HG03097 (cell line): Measurements from ENCODE around the gene ITIH2.

Experiments used
- ATAC-seq: cut with Tn5 transposase; IDR thresholded peaks from one replicate; pipeline ENCODE4 v1.9.1; 2021; ENCODE audit not compliant: unreplicated experiment, low FRiP score

Gene ITIH2

DNA sequence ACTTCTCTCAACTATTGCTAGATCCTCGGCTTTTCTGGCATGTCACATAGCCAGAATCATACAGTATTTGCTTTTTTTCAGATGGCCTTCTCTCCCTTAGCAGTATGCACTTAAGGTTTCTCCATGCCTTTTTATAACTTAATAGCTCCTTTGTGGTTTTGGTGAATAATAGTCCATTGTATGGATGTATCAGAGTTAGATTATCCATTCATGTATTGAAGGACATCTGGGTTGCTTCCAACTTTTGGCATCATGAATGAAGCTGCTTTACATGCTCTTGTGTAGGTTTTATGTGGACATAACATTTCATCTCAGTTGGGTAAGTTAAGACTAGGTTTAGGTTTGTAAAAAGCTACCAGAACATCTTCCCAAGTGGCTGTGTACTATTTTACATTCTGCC lies 89.4 kb downstream of the ITIH2 start:
- ATAC-seq: no peak

DNA sequence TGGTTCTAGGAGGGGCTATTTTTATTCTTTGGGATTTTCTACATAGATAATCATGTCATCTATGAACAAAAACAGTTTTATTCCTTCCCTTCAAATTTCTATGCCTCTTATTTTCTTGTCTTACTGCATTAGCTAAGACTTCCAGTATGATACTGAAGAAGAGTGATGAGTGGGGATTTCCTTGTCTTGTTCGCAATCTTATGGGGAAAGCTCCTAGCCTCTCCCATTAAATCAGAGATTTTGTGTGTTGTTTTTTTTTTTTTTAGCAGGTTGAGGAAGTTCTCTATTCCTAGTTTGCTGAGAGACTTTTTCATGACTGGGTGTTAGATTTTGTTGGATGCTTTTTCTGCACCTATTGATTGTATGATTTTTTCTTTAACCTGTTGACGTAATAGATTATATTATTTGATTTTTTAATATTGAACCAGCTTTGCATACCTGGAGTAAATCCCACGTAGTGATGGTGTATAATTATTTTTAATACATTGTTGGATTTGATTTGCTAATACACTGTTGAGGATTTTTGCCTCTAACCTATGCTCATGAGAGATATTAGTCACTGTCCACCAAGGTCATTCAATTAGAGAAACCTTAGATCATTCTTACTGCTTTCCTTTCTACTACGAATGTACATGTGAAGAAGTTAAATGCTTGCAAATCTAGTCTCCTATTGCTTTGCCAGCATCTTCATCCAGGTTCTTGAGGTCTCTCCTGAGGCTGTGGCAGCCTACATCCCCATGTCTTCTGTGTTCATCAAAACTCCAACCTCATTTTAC lies 91.3 kb downstream of the ITIH2 start:
- no peak for ATAC-seq

DNA sequence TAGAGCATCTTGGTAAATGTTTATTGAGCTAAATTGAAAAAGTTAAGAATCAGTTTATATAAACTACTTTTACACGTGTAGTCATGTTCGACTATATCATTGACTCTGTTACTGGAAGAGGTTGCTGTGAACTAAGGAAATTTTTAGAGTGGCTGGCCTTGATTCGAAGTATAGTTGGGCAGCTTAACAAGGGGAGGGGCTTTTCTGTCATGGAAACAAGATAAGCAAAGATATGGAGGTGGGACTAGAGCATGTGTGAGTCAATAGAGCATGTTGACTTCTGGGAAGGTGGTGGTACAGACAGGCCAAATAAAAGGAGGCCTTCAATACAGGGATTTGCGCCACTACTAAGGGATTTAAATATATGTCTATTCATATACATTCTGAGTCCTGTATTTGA lies 92.5 kb downstream of the ITIH2 start:
- ATAC-seq: no peak

DNA sequence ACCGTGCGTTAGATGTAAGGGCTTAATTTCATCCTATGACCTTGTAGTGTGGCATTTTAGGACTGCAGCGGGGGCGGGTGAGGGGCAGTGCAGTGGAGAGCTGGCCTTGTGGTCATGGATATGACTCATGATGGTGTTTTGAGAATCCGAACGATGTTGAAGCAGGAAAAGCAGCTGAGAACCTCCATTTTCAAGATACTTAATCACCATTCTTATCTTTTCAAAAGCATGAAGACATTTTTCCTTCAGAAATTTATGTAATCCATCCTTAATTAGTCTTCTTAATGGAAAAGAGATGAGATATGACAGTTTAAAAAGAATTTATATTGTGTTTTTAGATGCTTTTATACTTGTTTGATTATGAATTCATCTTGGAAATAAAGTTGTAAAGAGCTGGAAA lies 94.5 kb downstream of the ITIH2 start:
- no peak for ATAC-seq
